ENCODE data around the gene VRTN.

DNA sequence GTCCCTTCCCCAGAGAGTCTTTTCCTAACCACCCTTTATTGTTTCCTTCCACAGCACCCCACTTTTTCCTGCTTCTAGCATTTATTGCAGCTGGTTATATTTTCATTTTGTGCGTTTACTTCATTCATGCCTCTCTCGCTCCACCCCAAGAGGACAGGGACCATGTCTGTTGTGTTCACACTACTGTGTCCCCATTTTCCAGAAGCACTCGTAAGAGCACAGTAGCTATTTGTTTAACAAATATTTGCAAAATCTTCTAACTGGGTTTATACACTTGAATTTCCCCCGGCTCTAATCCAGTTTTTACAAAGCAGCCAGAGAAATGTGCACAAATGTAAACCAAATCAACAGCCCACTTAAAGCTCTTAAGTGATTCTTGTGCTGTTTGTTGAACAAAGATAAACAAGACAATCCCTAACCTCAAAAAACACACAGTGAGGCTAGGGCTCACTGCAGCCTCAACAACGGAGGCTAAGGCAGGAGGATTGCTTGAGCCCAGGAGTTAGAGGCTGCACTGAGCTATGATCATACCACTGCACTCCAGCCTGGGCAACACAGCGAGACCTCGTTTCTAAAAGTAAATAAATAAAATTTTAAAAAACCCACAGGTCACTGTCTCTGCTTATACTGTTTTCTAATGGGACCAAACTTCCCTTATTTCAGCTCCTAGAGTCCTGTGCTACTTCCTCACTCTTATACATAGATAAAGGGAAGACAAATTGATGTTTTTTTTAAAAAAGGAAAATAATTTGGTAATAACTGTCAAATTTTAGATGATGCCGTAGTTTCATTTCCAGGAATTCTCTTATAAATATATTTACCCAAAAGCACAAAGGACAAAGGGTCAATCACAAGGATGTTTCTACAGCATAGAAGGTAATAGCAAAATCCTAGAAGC is 38.9 kb upstream of the VRTN start:
- TF ChIP-seq CTCF (IDR thresholded peaks at IDR 0.05) = no peak
- TF ChIP-seq EP300 (IDR thresholded peaks at IDR 0.05) = no peak
- no peak for TF ChIP-seq POLR2AphosphoS5 (IDR thresholded peaks at IDR 0.05)
- TF ChIP-seq POLR2A (IDR thresholded peaks at IDR 0.05) = no peak
